H1 (cell line): ENCODE data around the gene CDC45. TPM values are rescaled to one million over a fixed set of nuclear protein-coding genes. Genes with fewer than 3 reads are reported as not detected.

Experiments used
- BRCA1 ChIP-seq: IDR thresholded peaks from 2 replicates; pipeline ENCODE4 v1.6.1; 2012; ENCODE audit warnings: low read depth, low read length, improper control_type of control experiment
- CEBPB ChIP-seq: IDR thresholded peaks from 2 replicates; pipeline ENCODE4 v1.6.1; 2012; ENCODE audit warnings: low read depth, low read length
- CREB1 ChIP-seq: IDR thresholded peaks from 2 replicates; pipeline ENCODE4 v1.6.1; 2012; ENCODE audit warnings: inconsistent platforms
- HDAC2 ChIP-seq, 2 experiments: fragments of 300-600 bp in 1 of 2; sonication (generic) in 1 of 2; IDR thresholded peaks; 2 replicates each; pipeline ENCODE4 v1.6.1; 2011 to 2012; ENCODE audit warnings: low read depth in 2 of 2, low read length in 2 of 2, mild to moderate bottlenecking in 2 of 2, moderate library complexity in 2 of 2, borderline replicate concordance in 1 of 2, inconsistent platforms in 1 of 2
- RBBP5 ChIP-seq: IDR thresholded peaks from 2 replicates; pipeline ENCODE4 v1.7.1; 2012; ENCODE audit warnings: low read depth, mild to moderate bottlenecking, inconsistent platforms, low read length, moderate library complexity, borderline replicate concordance
- TCF12 ChIP-seq: IDR thresholded peaks from 2 replicates; pipeline ENCODE4 v1.6.1; 2011; ENCODE audit warnings: low read depth, mild to moderate bottlenecking, low read length
- polyA plus RNA-seq, 7 experiments: library from polyadenylated mRNA; depleted of rRNA in 3 of 7; stranded (reverse) in 5 of 7; unstranded in 2 of 7; fragments of >200 nt in 5 of 7; fragments of 200-250 nt in 2 of 7; gene quantifications; 1 replicate in 5 of 7; 2 replicates in 1 of 7; 4 replicates in 1 of 7; pipeline versions ENCODE4 v1.2.1 to v1.2.3, GENCODE V29; 2011 to 2013; ENCODE audit warnings: missing spikeins in 2 of 7, mixed read lengths in 2 of 7
- total RNA-seq: library from RNA; stranded (reverse); fragmentation: NEBNext Ultra II Directional; extraction: Animal tissue kit (Norgen Biotek cat#: 25700); gene quantifications from 2 replicates; pipeline ENCODE4 v1.2.1, GENCODE V29; 2021
- TF ChIP-seq, protein P1 (sequence below): IDR thresholded peaks from 2 replicates; pipeline ENCODE4 v1.6.1; 2011; ENCODE audit warnings: low read length, improper control_type of control experiment

Gene CDC45
- total and polyA plus RNA-seq, 2 of the 8 experiments (the other 6 are each of a cell fraction or from before 2014, with no cell fraction given), result 31.9 to 37.7 TPM

DNA sequence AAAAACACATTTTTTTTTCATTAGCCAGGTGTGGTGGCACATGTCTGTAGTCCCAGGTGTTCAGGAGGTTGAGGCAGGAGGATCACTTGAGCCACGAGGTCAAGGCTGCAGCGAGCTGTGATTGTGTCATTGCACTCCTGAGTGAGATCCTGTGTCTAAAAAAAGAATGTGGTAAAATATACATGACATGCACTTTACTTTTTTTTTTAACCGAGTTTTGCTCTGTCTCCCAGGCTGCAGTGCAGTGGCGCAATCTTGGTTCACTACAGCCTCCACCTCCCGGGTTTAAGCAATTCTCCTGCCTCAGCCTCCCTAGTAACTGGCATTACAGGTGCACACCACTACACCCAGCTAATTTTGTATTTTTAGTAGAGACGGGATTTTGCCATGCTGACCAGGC is 67.0 kb downstream of the CDC45 start (continued):
- TF ChIP-seq, protein P1, sequence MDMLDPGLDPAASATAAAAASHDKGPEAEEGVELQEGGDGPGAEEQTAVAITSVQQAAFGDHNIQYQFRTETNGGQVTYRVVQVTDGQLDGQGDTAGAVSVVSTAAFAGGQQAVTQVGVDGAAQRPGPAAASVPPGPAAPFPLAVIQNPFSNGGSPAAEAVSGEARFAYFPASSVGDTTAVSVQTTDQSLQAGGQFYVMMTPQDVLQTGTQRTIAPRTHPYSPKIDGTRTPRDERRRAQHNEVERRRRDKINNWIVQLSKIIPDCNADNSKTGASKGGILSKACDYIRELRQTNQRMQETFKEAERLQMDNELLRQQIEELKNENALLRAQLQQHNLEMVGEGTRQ, result no peak
- TF ChIP-seq TCF12 (no peak), HDAC2 (IDR thresholded peaks at IDR 0.05; ENCODE audit: borderline replicate concordance in 1 of 2, low read depth in 2 of 2, low read length in 2 of 2) (no peak), CREB1 (no peak), RBBP5 (no peak), BRCA1 (no peak), CEBPB (no peak)
